Motor neuron (in vitro differentiated cells): Measurements from ENCODE around the gene ZNF438. TPM values are rescaled to one million over a fixed set of nuclear protein-coding genes. Genes with fewer than 3 reads are reported as not detected.
A peak's percentile ranks its signal among the peaks of the same experiment; 100 is the strongest.

Source experiments
- ATAC-seq, 8 experiments: fragments of 200-7000 bp; cut with Tn5 transposase; replicated peaks in 6 of 8; 2 replicates each; pipeline ENCODE4 v1.8.0; 2021; ENCODE audit warnings: mild to moderate bottlenecking in 8 of 8, moderate library complexity in 8 of 8
- H3K27ac ChIP-seq, 2 donors: fragments of 250-450 bp; sonication (Bioruptor Pico); 2 replicates each; pipeline ENCODE4 v1.9.0; 2021; ENCODE audit warnings: antibody characterized with exemption in 2 of 2, mild to moderate bottlenecking in 2 of 2, moderate library complexity in 1 of 2
- H3K4me1 ChIP-seq, 2 donors: fragments of 250-450 bp; sonication (Bioruptor Pico); replicated peaks in 1 of 2; 2 replicates each; pipeline ENCODE4 v1.6.1; 2021; ENCODE audit warnings: antibody characterized with exemption in 2 of 2, mild to moderate bottlenecking in 2 of 2, moderate library complexity in 1 of 2
- H3K4me3 ChIP-seq, 5 donors: fragments of 250-450 bp; sonication (Bioruptor Pico); 2 replicates each; pipeline ENCODE4 v1.9.0; 2021; ENCODE audit warnings: antibody characterized with exemption in 5 of 5, mild to moderate bottlenecking in 5 of 5, moderate library complexity in 4 of 5
- WGBS, 10 experiments: fragments of 450-650 bp; shearing (Covaris generic); methylation state at CpG; one replicate each; pipeline ENCODE4 v1.0.0; 2022; 5-methylcytosine and 5-hydroxymethylcytosine counted together
- in situ Hi-C, 9 experiments: fragments of 400-800 bp; cut with MboI; loops; one replicate each; pipeline ENCODE4 v1.15.0; 2021; ENCODE audit warnings: low sequenced_read_pairs in 9 of 9, low pct_unique_long_range_greater_than_20kb in 2 of 9; ENCODE audit not compliant: unreplicated experiment in 9 of 9
- total RNA-seq, 8 experiments: library from RNA; unstranded; fragments of 300-600 nt; gene quantifications; 2 replicates each; pipeline versions ENCODE4 v1.2.3 to v1.2.4, GENCODE V29; 2022

ZNF438 gene
- total RNA-seq, 8 experiments from 2014 or later = 2.1 to 5.3 (median 3.8) TPM

DNA sequence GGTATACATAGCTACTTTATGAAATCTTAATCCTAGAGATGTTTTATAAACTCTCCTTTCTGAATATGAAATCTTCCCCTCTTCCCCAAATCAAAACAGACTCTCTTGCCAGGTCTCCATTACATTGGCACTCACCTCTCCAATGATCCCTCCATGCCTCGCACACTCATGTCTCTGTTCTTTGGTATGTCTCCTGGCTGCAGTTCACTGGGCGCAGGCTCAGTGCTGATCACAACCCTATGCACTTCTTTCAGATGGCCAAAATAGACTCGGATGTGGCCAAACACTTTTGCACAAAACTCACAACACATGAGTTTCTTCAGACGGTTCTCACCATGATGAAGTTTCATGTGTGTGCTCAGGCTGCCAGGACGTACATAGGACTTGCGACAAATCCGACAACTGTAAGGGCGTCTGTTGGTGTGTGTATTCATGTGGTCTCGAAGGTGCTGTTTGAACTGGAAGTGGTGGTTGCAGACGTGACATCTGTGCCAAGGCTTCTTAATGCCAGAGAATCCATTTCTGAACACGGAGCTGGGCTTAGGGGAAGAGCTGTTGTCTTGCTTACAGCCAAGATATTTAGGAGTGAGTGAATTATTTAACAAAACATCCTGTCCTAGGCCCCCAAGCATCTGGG lies 183.2 kb downstream of the ZNF438 start:
- H3K27ac ChIP-seq = no peak overlapping the region
- in situ Hi-C loops = no loop called here
- WGBS, 10 experiments = 49 to 96% (median 87%) methylated on average over 1 to 10 of the region's 11 CpGs; no CpG with 5 or more reads in 3 of the 10 experiments
- H3K4me3 ChIP-seq = no peak overlapping the region
- no peak for ATAC-seq
- no peaks in the 10 kb centered on the region for H3K4me1 ChIP-seq

DNA sequence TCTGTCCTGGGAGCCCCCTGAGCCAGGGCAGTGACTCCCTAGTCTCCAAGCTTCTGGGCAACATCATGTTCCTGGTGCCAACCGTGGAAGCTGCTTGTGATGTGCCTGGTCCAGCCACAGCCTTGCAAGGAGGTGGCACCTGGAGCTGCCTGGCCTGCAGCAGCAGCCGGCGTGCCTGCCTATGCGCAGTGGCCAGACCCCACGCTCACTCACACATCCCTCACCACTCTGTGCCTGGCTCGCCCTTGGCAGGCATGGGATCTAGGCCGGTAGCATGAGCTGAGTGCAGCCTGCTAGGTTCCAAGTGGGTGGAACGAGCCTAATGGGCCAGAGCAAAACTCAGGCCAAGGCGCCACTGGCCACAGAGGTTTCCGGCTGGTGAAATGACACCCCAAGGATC lies 184.0 kb downstream of the ZNF438 start:
- 90 to 100% (median 100%) methylated on average over 1 to 3 of the region's 10 CpGs; no CpG with 5 or more reads in 7 of the 10 experiments for WGBS, 10 experiments
- in situ Hi-C loops = no loop called here
- Histone ChIP-seq H3K4me3 (no peak overlapping the region), H3K4me1 (no peaks in the 10 kb centered on the region), H3K27ac (no peak overlapping the region)
- no peak for ATAC-seq

DNA sequence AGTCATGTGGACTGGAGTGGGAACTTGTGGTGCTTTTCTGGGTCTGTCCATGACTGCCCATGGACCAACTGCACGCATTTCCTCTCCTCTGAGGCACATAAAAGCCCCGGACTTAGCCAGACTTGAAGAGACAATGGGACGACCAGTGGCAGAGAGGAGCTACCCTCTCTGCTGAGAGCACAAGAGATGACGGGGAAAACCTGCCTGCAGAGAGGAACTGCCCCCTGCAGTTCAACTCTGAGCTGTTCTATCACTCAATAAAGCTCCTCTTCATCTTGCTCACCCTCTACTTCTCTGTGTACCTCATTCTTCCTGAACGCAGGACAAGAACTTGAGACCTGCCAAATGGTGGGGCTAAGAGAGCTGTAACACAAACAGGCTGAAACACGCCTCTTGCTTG lies 184.5 kb downstream of the ZNF438 start:
- no peaks in the 10 kb centered on the region for H3K4me1 ChIP-seq
- no peak for ATAC-seq
- no peak overlapping the region for H3K4me3 ChIP-seq
- H3K27ac ChIP-seq = no peak overlapping the region
- WGBS, 10 experiments = 67 to 86% (median 80%) methylated on average over 1 to 5 of the region's 6 CpGs; no CpG with 5 or more reads in 4 of the 10 experiments
- in situ Hi-C loops = no loop called here

DNA sequence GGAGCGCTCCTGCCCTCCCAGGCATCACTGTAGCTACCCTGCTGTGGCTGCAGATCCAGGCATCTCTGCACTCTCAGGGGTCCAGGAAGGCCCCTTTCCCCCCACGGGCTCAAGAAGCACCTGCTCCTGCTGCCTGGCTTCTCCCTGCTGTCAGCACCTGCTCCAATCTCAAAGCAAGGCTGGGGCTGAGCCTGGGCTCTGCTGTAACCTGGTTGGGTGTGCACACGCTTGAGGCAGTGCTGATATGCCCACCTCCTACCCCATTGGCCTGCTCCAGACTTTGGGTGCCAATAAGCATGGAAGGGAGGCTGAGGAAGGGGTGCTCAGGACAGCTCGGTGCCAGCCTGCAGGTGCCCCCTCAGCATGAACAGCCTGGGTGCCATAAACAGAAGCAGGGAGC lies 185.0 kb downstream of the ZNF438 start:
- in situ Hi-C loops = no loop called here
- 33 to 100% (median 78%) methylated on average over 1 of the region's 4 CpGs; no CpG with 5 or more reads in 6 of the 10 experiments for WGBS, 10 experiments
- Histone ChIP-seq H3K4me3 (no peak overlapping the region), H3K27ac (no peak overlapping the region), H3K4me1 (no peaks in the 10 kb centered on the region)
- ATAC-seq = no peak

DNA sequence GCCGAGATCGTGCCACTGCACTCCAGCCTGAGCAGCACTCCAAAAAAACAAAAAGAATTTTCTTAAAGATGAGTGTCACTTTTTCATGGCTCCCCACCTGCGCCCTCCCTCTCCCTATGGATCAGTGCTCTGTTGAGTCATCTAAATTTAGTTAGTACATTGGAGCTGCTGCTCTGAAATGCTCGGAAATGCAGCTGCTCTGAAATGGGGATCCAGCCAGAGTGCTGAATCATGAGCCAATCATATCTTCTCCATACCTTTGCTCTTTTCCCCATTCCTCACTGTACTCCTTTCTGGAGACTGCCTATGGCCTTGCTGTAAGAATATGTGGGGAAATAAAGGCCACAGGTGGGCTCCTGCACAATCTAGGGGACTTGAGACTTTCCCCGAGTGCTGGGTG lies 188.8 kb downstream of the ZNF438 start:
- Histone ChIP-seq H3K4me3 (no peak overlapping the region), H3K4me1 (no peaks in the 10 kb centered on the region), H3K27ac (no peak overlapping the region)
- 90 to 100% (median 100%) methylated on average over 1 to 2 of the region's 5 CpGs; no CpG with 5 or more reads in 5 of the 10 experiments for WGBS, 10 experiments
- ATAC-seq = no peak
- in situ Hi-C loops = no loop called here

DNA sequence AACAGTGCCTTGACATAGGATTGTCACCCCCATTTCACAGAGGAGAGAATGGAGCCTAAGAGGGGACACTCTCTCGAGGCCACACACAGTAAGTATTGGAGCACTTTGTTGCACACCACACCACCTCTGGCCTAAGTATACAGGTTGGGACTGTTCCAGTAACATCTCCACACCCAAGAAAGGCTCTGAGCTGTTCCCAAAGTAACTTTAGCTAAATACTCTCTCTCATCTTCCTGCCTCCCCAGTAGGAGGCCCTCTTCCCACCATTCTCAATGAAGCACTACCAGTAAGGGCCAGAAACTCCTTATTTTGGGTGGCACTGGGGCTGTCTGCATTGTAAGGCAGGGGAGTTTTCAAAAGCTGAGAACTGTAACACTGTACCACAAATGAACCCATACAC lies 189.5 kb downstream of the ZNF438 start:
- WGBS, 10 experiments = 57 to 100% methylated on average over 1 of the region's 1 CpG; no CpG with 5 or more reads in 8 of the 10 experiments
- ATAC-seq = no peak
- Histone ChIP-seq H3K4me1 (no peaks in the 10 kb centered on the region), H3K4me3 (no peak overlapping the region), H3K27ac (no peak overlapping the region)
- in situ Hi-C loops = no loop called here

DNA sequence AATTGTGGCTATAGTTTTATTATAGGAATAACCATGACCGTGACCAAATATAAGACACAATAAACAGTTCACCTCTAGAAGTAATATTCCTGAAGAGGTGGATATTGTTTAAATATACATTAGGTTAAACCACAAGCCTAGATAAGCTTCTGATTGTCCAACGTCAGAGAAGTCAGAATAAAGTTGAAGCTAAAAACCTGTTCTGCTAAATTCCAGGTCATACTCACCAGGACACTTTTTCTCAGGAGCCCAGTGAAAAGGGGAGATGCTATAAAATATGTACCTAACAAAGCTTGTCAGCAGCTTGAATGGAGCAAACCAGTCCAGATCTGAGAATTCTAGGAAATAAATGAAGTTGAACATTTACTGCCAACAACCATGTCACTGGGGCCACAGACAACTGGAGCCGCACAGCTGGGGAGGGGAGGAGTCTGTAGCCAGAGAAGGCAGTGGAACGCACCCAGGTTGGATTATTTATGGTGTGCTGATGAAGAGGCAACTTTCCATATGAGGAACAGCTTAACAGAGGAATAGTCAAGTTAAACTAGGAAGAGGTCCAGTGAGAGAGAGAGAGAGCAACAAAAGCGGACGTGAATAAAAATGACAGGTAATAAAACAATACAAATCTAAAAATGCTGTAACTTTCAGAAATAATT lies 191.1 kb downstream of the ZNF438 start:
- peak in 6 of 8 experiments; percentile 22 to 98 (median 72) for ATAC-seq
- 18 to 63% (median 49%) methylated on average over 3 to 6 of the region's 6 CpGs for WGBS, 10 experiments
- Histone ChIP-seq H3K4me3 (no peak overlapping the region), H3K4me1 (no peaks in the 10 kb centered on the region), H3K27ac (no peak overlapping the region)
- in situ Hi-C loops = no loop called here

DNA sequence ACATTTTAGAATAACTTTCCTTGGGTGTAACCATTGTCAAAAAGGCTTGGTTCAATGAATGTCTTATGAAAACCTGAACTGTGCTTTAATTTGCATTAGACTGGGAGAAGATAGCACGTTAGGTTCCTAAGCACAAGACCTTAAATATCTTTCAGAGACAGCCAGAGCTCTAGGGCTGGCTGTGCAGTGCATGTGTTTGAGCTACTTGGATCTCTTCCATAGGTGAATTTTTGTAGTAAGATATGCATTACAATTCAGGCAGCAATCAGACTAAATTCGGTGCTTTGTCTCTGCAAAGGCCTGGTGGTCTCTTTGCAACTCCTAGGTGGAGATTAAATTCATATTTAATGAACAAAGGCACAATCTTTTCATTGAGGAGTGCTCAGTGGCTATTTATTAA lies 192.0 kb downstream of the ZNF438 start:
- 38 to 100% (median 62%) methylated on average over 1 to 2 of the region's 2 CpGs; no CpG with 5 or more reads in 1 of the 10 experiments for WGBS, 10 experiments
- Histone ChIP-seq H3K4me3 (no peak overlapping the region), H3K27ac (no peak overlapping the region), H3K4me1 (peaks cover 0 to 3% of the 10 kb centered on the region in 2 donors)
- in situ Hi-C loops = no loop called here
- peak in 1 of 8 experiments; percentile 48 for ATAC-seq

DNA sequence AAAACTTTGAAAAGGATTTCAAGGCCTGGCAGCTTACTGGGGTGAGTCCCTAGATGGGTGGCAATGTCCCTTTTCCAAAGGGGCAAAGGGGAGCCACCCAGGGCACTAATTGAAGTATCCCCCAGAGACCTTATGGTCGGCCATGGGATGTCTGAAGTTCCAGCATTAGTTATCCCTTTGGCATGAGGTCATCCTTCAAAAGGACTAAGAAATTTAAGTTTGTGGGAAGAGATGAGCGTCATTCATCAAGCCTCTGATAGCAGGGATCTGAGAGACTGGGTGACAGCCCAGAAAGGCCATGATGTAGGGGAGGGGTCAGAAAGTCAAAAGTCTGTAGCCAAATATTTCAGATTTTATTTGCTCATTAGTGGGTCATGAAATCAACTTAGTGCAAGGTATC lies 195.3 kb downstream of the ZNF438 start:
- no peak overlapping the region for H3K4me3 ChIP-seq
- peaks cover 9 to 20% of the 10 kb centered on the region in 2 donors for H3K4me1 ChIP-seq
- 63 to 100% (median 92%) methylated on average over 1 to 2 of the region's 2 CpGs; no CpG with 5 or more reads in 3 of the 10 experiments for WGBS, 10 experiments
- no peak for ATAC-seq
- in situ Hi-C loops = no loop called here
- H3K27ac ChIP-seq = no peak overlapping the region

DNA sequence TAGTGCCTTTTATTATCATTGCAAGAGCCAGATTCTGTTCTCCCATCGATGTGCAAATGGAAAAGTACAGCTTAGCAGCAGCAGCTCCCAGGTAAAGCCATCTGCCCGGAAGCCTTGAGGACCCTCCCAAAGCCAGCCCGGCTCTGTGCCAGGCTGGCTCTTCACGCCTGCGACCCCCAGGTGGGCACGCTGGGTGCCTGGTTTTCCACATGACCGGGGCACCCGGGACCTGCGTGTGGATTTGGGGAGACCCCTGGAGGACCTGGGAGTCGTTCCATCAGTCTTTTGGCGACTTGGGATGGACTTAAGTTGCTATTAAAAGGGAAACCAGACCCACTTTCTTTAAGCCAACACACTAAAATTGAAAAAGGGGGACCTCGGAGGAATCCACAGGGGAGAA lies 196.5 kb downstream of the ZNF438 start:
- ATAC-seq = no peak
- Histone ChIP-seq H3K27ac (no peak overlapping the region), H3K4me1 (peaks cover 9 to 31% of the 10 kb centered on the region in 2 donors), H3K4me3 (no peak overlapping the region)
- 68 to 100% (median 91%) methylated on average over 1 to 10 of the region's 12 CpGs; no CpG with 5 or more reads in 1 of the 10 experiments for WGBS, 10 experiments
- in situ Hi-C loops = no loop called here

DNA sequence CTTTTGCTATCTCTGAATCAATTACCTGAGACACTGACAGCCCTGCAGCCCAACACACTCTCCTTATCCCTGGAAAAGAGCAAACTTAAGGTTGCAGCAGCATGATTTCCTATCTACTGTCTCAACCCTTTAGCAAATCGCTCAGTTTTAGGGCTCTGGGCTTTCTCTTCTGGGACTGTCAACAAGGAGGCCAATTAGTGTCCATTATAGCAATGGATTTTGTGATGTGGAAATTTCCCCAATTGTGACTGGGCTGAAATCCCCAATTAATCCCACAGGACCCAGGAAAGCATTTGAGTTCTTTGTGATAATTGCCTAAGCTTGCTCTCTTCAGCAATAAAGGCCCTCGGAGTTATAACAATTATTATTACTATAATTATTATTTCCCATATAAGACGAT lies 197.0 kb downstream of the ZNF438 start:
- Histone ChIP-seq H3K4me1 (peaks cover 9 to 31% of the 10 kb centered on the region in 2 donors), H3K27ac (no peak overlapping the region), H3K4me3 (no peak overlapping the region)
- 7 to 100% (median 92%) methylated on average over 1 to 3 of the region's 3 CpGs for WGBS, 10 experiments
- ATAC-seq = no peak
- in situ Hi-C loops = no loop called here

DNA sequence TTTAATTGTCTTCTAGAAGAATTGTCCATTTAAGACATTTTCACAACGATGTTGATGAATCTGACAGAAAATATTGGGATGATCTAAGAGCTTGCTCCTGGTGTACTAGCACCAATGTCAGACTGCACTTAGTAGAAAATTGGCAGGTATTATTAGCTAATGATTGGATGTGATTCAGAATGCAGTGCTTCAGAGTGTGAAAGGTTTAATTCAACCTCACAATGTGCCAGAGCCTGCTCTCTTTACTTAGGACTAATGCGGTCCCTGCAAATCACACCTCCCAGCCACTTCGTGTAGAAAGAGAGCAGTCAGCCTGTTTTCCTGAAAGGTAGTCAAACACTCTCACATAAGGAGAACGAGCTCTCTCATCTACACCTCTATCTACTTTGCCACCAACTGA lies 197.5 kb downstream of the ZNF438 start:
- no peak overlapping the region for H3K27ac ChIP-seq
- peaks cover 9 to 31% of the 10 kb centered on the region in 2 donors for H3K4me1 ChIP-seq
- in situ Hi-C loops = no loop called here
- WGBS, 10 experiments = 33 to 100% (median 79%) methylated on average over 1 to 4 of the region's 4 CpGs; no CpG with 5 or more reads in 2 of the 10 experiments
- ATAC-seq = no peak
- H3K4me3 ChIP-seq = no peak overlapping the region

DNA sequence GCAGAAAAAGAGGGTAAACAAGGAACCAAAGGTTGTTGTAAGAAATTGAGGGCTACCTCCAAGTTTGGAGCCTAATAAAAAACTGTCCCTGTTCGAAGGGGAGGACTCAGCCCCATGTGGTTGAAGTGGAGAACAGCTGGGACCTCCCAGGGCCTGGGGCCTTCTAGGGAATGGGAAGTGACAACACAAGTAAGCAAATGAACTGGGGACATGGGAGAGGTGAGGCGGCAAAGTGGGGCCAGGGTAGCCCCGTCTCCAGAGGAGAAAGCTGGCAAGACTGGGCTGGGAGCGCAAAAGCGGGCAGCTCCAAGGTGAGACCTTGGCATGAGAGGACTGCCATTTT lies 198.1 kb downstream of the ZNF438 start:
- ATAC-seq = no peak
- WGBS, 10 experiments = 71 to 100% (median 100%) methylated on average over 1 to 5 of the region's 5 CpGs; no CpG with 5 or more reads in 4 of the 10 experiments
- peaks cover 9 to 31% of the 10 kb centered on the region in 2 donors for H3K4me1 ChIP-seq
- in situ Hi-C loops = no loop called here
- H3K27ac ChIP-seq = no peak overlapping the region
- H3K4me3 ChIP-seq = no peak overlapping the region
